KOPT-K1 (cell line): ENCODE results near the gene PPP1R9B.

Experiments used
- H3K27ac ChIP-seq: fragments of 200-600 bp; sonication (generic); 2 replicates; pipeline ENCODE4 v1.5.1; 2016; ENCODE audit warnings: antibody characterized with exemption, mild to moderate bottlenecking, low read depth, low read length; ENCODE audit not compliant: poor library complexity, severe bottlenecking
- H3K36me3 ChIP-seq: fragments of 200-600 bp; sonication (generic); 2 replicates; pipeline ENCODE4 v1.5.1; 2017; ENCODE audit warnings: antibody characterized with exemption, mild to moderate bottlenecking, low read length, moderate library complexity; ENCODE audit not compliant: insufficient read depth
- H3K9me3 ChIP-seq: fragments of 200-600 bp; sonication (generic); 2 replicates; pipeline ENCODE4 v1.5.1; 2017; ENCODE audit warnings: antibody characterized with exemption, low read length, mild to moderate bottlenecking; ENCODE audit not compliant: insufficient read depth, poor library complexity, severe bottlenecking

PPP1R9B gene

GRCh38 chr17:50181591-50182560, 31.4 kb upstream of the PPP1R9B start:
- H3K27ac ChIP-seq = no peak overlapping the region
- no peaks in the 10 kb centered on the region for H3K36me3 ChIP-seq
- H3K9me3 ChIP-seq = no peaks in the 10 kb centered on the region

GRCh38 chr17:50181144-50181543, 30.7 kb upstream of the PPP1R9B start:
- Histone ChIP-seq H3K36me3 (no peaks in the 10 kb centered on the region), H3K27ac (no peak overlapping the region)

GRCh38 chr17:50180620-50181019, 30.1 kb upstream of the PPP1R9B start:
- H3K36me3 ChIP-seq = no peaks in the 10 kb centered on the region
- H3K9me3 ChIP-seq = no peaks in the 10 kb centered on the region
- no peak overlapping the region for H3K27ac ChIP-seq

More at GRCh38 chr17:50181144-50181543, 30.7 kb upstream of the PPP1R9B start:
- no peaks in the 10 kb centered on the region for H3K9me3 ChIP-seq

GRCh38 chr17:50180111-50180510, 29.6 kb upstream of the PPP1R9B start:
- H3K27ac ChIP-seq = no peak overlapping the region
- H3K9me3 ChIP-seq = no peaks in the 10 kb centered on the region
- H3K36me3 ChIP-seq = no peaks in the 10 kb centered on the region

- H3K9me3 ChIP-seq = no peaks in the 10 kb centered on the region
- no peaks in the 10 kb centered on the region for H3K36me3 ChIP-seq
- no peak overlapping the region for H3K27ac ChIP-seq
Measured at GRCh38 chr17:50177983-50178834, 27.7 kb upstream of the PPP1R9B start.

GRCh38 chr17:50177476-50177875, 27.0 kb upstream of the PPP1R9B start:
- no peaks in the 10 kb centered on the region for H3K36me3 ChIP-seq
- H3K27ac ChIP-seq = no peak overlapping the region
- H3K9me3 ChIP-seq = no peaks in the 10 kb centered on the region

- no peaks in the 10 kb centered on the region for H3K36me3 ChIP-seq
- H3K27ac ChIP-seq = no peak overlapping the region
- H3K9me3 ChIP-seq = no peaks in the 10 kb centered on the region
Measured at GRCh38 chr17:50176559-50177357, 26.3 kb upstream of the PPP1R9B start.

GRCh38 chr17:50175035-50175807, 24.7 kb upstream of the PPP1R9B start:
- no peak overlapping the region for H3K27ac ChIP-seq
- no peaks in the 10 kb centered on the region for H3K36me3 ChIP-seq
- no peaks in the 10 kb centered on the region for H3K9me3 ChIP-seq

GRCh38 chr17:50174444-50174843, 24.0 kb upstream of the PPP1R9B start:
- Histone ChIP-seq H3K36me3 (no peaks in the 10 kb centered on the region), H3K9me3 (no peaks in the 10 kb centered on the region), H3K27ac (no peak overlapping the region)

GRCh38 chr17:50173335-50173941, 23.0 kb upstream of the PPP1R9B start:
- no peaks in the 10 kb centered on the region for H3K36me3 ChIP-seq
- no peak overlapping the region for H3K27ac ChIP-seq
- no peaks in the 10 kb centered on the region for H3K9me3 ChIP-seq

- H3K9me3 ChIP-seq = no peaks in the 10 kb centered on the region
- H3K27ac ChIP-seq = no peak overlapping the region
- H3K36me3 ChIP-seq = no peaks in the 10 kb centered on the region
Measured at GRCh38 chr17:50172936-50173334, 22.5 kb upstream of the PPP1R9B start.

- Histone ChIP-seq H3K9me3 (no peaks in the 10 kb centered on the region), H3K27ac (no peak overlapping the region), H3K36me3 (no peaks in the 10 kb centered on the region)
Measured at GRCh38 chr17:50172130-50172529, 21.7 kb upstream of the PPP1R9B start.

- H3K36me3 ChIP-seq = no peaks in the 10 kb centered on the region
- no peaks in the 10 kb centered on the region for H3K9me3 ChIP-seq
- no peak overlapping the region for H3K27ac ChIP-seq
Measured at GRCh38 chr17:50171371-50172071, 21.0 kb upstream of the PPP1R9B start.
